ENCODE data around the gene MRPS15.
"Not testable (repeated sequence)": the region's sequence is repeated elsewhere in the genome, so short reads cannot be mapped to it uniquely, and the experiment has no call there.

Gene MRPS15

DNA sequence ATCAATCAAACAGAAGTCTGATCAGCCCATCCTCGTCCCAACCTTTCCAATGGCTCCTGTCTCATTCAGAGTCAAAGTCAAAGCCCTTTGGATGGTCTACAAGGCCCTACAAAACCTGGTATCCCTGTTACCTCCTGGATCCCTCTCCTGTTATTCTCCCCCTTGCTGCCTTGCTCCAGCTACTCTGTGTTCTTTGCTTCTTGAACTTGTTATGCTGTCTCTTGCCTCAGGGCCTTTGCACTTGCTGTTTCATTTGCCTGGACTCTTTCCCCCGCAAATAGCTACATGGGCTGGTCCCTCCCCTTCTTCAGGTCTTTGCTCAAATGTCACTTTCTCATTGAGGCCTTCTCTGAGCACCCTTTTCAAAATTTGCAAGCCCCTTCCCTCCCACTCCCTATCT is 19.9 kb upstream of the MRPS15 start:
- DNase-seq (ENCODE audit: low read depth, low spot score), result no peak

- DNase-seq (ENCODE audit: low read depth, low spot score), result no peak
Observed at GRCh38 chr1:36482724-36483388, 18.7 kb upstream of the MRPS15 start, which contains the start of gene CSF3R. TSS of gene CSF3R (minus strand) at chr1:36482913. CDS start at chr1:36479496, 3,417 bp downstream.

DNA sequence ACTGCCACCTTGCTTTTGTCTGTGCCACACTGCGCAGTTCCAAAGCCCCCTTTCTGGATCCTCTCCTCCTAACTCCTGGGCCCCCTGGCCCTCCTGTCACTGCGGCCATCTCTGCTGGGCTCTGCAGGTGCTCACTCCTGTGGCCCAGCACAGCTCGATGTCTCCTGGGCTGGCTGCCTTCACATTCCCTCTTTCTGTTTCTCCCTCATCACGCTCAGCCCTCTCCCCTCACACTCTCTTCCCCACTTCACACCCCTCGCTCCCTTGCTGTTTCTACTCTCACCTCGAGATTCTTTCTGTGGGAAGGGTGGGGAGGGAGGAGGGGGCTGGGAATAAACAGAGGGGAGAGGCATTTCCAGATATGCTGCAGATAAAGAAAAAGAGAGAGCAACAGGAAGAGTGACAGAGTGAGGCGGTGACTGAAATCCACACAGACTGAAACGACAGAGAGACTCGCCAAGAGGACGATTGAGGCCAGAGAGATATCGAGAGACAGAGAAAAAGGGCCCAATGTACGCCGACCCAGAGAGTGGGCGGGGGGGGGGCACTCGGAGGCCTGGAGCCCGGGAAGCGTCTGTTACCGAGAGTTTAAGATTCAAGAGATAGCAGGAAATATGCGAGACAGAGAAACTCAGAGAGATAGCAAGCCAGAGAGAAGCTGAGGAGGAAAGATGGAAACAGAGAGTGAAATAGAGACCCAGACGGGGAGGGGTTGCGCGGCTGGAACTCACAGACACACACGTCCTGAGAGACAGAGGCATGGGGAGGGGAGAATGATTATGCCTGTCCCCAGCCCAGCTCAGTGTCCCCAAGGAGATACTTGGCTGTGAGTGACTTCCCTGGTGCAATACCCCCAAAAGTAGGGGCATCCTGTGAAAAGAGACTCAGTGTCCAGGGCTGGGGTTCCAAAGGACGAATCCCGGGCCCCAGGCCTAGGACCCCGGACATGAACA is 17.9 kb upstream of the MRPS15 start:
- no peak for DNase-seq (ENCODE audit: low read depth, low spot score)

DNA sequence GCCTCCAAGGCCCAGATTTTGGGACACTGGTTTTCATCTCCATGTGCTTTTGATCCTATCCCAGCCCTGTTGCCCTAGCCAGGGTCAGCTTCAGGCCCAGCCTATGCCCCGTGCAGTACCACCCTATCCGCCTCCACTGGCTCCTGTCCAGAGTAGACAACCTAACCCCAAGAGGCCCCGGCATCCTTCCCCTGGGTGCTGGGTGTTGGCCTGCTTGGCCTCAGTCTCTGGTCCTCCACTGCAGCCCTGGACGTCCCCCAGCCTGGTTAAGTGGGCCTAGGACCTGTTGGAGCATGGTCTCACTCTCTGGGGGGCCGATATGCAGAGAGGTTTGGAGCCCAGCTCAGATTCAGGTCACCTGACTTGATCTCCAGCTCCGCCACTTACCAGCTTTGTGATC is 16.9 kb upstream of the MRPS15 start:
- no peak for DNase-seq (ENCODE audit: low read depth, low spot score)

DNA sequence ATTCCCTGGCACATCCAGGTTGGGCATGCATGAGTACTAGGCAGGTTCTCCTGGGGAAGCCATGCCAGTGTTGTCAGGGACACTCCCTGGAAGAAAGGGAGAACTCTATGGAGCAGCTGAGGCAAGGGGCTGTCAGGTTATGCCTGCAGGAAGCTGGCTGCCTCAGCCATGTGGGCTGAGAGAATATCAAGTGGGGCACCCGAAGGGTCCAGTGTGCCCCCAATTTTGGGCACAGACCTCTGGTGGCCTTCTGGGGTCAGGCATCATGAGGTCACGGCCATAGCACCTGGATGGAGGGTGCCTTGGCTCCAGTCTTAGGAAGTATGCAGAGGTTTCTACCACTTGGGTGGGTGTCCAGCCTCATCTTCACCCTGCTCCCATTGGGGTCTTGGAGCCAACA is 16.0 kb upstream of the MRPS15 start:
- no peak for DNase-seq (ENCODE audit: low read depth, low spot score)

- no peak for DNase-seq (ENCODE audit: low read depth, low spot score)
Observed at GRCh38 chr1:36479505-36480051, 15.4 kb upstream of the MRPS15 start.

DNA sequence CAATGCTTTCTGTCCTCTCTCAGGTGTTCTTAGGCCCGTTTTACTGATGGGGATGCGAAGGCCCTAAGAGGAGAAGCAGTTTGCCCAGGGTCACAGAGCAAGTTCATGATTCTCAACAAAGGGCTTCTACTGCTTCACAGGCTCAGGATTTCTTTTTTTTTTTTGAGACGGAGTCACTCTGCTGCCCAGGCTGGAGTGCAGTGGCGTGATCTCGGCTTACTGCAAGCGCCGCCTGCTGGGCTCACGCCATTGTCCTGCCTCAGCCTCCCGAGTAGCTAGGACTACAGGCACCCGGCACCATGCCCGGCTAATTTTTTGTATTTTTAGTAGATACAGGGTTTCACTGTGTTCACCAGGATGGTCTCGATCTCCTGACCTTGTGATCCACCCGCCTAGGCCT is 13.4 kb upstream of the MRPS15 start:
- not testable (repeated sequence) for DNase-seq (ENCODE audit: low read depth, low spot score)

- DNase-seq (ENCODE audit: low read depth, low spot score), result no peak
Observed at GRCh38 chr1:36476945-36477344, 12.8 kb upstream of the MRPS15 start.

GRCh38 chr1:36475910-36476604 is 11.9 kb upstream of the MRPS15 start:
- no peak for DNase-seq (ENCODE audit: low read depth, low spot score)

DNA sequence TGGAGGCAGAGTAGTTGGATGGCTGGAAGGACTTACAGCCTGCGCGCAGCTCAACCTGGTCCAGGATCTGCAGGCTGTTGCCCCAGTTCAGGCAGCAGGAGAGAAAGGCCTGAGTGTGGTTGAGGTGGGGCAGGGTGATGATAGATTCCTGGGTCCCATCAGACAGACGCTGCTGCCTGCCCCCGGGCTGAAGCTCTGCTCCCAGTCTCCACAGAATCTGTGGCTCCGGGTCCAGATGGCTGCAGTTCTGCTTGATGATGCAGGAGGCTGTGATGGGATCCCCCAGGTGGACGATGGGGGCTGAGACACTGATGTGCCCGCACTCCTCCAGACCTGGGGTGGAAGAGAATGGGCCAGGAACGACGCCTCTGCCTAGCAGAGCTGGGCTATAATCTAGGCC is 11.2 kb upstream of the MRPS15 start:
- no peak for DNase-seq (ENCODE audit: low read depth, low spot score)

DNA sequence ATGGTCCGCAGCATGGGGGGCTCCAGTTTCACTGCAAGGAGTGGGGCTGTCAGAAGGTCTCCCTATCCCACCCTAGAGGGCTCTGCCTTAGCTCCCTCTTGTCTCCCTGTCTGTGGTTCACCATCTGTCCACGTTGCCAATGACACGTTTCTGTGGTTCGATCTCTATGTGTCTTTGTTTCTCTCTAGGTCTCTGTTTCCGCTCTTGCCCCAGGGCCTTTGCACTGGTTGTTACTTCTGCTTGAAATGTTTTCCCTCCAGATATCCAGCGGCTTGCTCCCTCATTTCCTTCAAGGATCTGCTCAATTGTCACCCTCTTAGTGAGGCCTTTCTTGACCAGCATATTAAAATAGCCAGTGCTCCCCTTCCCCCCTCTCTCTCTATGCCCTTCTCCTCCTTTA is 8.5 kb upstream of the MRPS15 start:
- DNase-seq (ENCODE audit: low read depth, low spot score), result no peak

DNA sequence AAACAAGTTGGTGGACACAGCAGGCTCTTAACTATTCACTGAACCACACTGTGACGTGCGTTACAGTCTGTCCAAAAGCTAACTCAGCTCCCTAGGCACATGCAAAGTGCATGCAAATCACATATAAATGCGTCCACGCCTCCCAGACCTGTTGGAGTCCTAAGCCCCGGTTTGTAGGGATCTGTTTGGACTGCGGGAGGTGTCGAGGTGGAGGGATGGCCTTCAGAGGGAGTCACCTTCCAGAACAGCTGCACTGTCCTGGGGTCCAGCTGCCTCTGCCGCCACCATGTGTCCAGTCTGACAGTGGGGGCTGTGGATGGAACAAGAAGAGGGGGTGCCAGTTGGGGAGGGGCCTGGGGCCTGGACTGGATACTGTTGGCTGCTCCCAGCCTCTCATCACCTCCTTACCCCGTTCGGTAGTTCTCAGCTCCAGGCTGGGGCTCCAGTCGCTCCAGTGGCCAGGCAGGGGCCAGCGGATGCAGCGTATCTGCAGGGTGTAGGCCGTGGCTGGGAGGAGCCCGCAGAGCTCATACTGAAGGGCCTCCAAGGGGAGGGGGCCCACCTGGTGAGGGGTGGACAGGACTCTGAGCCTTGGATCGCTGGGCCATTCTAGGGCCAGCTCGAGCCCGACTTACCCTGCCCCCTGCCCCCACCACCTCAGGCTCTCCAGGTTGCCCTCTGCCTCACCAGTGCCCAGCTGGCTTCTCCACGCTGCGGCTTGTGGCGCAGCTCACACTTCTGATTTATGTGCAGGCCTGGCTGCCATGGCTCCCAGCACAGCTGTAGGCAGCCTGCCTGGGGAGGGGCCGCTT is 7.9 kb upstream of the MRPS15 start:
- DNase-seq (ENCODE audit: low read depth, low spot score), result no peak

- no peak for DNase-seq (ENCODE audit: low read depth, low spot score)
Observed at GRCh38 chr1:36469163-36469562, 5.0 kb upstream of the MRPS15 start.

DNA sequence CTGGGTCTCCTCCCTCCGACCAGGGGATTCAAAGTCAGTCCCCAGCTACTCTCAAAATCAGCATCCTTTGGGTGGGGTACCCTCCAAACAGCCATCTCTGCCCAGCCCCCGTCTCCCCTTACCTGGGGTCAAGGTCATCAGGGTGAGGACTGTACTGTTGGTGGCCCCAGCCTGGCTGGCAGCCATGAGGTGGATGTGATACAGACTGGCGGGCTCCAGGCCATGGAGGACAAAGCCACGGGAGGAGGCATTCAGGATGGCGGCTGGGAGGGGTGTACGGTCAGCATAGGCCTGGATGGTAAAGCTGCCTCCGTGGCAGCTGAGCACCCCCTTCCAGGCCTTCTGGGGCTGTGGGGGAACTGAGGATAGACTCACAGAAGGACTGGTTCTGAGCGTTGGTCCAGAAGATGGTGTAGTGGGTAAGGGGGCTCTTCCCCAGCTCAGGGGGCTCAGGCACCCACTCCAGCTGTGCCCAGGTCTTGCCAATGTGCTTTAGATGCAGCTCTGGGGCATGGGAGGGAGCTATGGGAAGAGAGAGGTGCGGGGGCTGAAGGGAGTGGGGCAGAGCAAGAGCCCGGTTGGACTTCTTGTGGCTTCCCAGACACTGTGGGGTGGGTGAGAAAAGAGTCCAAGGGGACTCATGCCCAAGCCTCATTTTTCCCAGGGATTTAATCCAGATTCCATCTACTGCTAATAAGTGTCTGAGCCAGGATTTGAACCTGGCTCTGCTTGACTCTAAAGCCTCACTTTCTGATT is 3.7 kb upstream of the MRPS15 start:
- no peak for DNase-seq (ENCODE audit: low read depth, low spot score)

- no peak for DNase-seq (ENCODE audit: low read depth, low spot score)
Observed at GRCh38 chr1:36467027-36467410, 2.8 kb upstream of the MRPS15 start.

GRCh38 chr1:36466370-36467026 is 2.3 kb upstream of the MRPS15 start:
- DNase-seq (ENCODE audit: low read depth, low spot score), result no peak

DNA sequence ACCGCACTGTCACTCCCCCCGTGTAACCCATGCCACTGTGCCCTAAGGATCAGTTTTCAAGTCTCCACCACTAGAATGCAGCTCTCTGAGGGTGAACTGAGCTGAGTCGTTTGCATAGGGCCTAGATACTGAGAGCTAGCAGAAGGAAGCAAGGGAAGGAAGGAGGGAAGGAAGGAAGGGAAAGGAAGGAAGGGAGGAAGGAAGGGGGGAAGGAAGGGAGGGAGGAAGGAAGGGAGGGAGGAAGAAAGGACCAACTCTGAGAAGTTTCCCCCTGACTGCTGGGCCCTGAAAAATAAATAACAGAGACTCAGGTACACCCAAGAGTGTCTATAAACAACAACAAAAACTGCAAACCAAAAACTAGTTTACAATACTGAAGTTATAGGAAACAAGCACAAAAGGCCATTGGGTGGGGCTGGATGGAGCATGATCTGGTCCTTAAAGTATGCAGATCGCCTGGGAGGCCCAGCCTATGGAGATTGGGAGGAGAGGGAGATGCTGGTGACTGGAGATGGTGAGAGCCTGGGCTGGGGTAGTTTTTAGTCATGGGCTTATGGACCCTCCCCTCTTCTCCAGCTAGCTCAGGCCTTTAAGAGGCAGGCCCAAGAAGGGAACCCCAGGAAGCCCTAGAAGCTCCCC is 1.7 kb upstream of the MRPS15 start:
- DNase-seq (ENCODE audit: low read depth, low spot score), result no peak

- DNase-seq (ENCODE audit: low read depth, low spot score), result no peak
Observed at GRCh38 chr1:36464605-36465393, 615 bp upstream of the MRPS15 start.

- DNase-seq (ENCODE audit: low read depth, low spot score), result no peak
Observed at GRCh38 chr1:36463463-36463802, 751 bp downstream of the MRPS15 start.

All from iPS DF 19.7 (cell line).